Keratinocyte (primary cell): ENCODE results near the gene PCK1.

Experiments used
- EZH2 ChIP-seq: IDR thresholded peaks from one replicate; pipeline ENCODE4 v1.6.1; 2012; ENCODE audit warnings: inconsistent platforms, mild to moderate bottlenecking, low read length, moderate library complexity
- TF ChIP-seq, protein P1 (sequence below), 3 experiments: IDR thresholded peaks in 1 of 3; conservative IDR thresholded peaks in 1 of 3; optimal IDR thresholded peaks in 1 of 3; 2 replicates in 2 of 3; 3 replicates in 1 of 3; pipeline versions ENCODE3 to v1.5.1; 2011; ENCODE audit warnings: low read length in 3 of 3, mild to moderate bottlenecking in 3 of 3, moderate library complexity in 2 of 3, control low read depth in 1 of 3, inconsistent platforms in 1 of 3; ENCODE audit not compliant: insufficient read depth in 2 of 3; ENCODE audit errors: extremely low read depth in 1 of 3

DNA sequence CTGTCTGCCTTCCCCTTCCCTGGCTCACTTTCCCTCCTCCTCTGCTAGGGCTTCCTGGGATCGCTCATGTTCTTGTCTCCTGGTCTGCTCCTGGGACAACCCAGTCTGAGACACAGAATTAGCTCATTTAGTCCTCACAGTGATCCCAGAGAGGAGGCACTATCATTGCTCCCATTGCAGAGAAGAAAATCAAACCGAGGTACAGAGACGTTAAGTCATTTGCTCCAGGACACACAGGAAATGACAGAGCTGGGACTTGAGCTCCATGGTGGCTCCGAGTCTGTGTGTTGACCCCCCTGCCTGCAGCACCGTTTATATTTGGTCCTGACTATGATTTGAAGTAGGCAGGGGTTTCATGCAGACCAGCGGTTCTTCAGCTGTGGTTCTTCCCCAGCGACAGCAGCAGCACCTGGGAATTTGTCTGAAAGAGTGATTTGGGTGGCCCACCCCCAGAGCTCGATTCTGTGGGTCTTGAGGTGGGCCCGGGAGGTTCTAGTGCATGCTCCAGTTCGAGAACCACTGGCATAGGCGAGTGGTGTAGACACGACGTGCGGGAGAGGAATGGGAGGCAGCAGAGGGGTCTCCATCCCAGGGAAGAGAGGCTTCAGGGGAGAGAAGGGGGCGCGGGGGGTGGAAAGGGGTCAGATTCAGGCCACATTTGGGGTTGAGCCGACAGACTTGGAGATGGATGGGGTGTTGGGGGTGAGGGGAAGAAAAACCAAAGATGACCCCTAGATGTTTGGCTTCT is 24.7 kb downstream of the PCK1 start:
- TF ChIP-seq, protein P1, sequence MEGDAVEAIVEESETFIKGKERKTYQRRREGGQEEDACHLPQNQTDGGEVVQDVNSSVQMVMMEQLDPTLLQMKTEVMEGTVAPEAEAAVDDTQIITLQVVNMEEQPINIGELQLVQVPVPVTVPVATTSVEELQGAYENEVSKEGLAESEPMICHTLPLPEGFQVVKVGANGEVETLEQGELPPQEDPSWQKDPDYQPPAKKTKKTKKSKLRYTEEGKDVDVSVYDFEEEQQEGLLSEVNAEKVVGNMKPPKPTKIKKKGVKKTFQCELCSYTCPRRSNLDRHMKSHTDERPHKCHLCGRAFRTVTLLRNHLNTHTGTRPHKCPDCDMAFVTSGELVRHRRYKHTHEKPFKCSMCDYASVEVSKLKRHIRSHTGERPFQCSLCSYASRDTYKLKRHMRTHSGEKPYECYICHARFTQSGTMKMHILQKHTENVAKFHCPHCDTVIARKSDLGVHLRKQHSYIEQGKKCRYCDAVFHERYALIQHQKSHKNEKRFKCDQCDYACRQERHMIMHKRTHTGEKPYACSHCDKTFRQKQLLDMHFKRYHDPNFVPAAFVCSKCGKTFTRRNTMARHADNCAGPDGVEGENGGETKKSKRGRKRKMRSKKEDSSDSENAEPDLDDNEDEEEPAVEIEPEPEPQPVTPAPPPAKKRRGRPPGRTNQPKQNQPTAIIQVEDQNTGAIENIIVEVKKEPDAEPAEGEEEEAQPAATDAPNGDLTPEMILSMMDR (optimal IDR thresholded peaks at IDR 0.05 in 1 of 3, IDR thresholded peaks at IDR 0.05 in 1 of 3, conservative IDR thresholded peaks at IDR 0.05 in 1 of 3; ENCODE audit: extremely low read depth in 1 of 3, insufficient read depth in 2 of 3, low read length in 3 of 3) = no peak
- TF ChIP-seq EZH2 = no peak
